Measurements from ENCODE around the gene OTUD6A.

Gene OTUD6A, protein sequence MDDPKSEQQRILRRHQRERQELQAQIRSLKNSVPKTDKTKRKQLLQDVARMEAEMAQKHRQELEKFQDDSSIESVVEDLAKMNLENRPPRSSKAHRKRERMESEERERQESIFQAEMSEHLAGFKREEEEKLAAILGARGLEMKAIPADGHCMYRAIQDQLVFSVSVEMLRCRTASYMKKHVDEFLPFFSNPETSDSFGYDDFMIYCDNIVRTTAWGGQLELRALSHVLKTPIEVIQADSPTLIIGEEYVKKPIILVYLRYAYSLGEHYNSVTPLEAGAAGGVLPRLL

DNA sequence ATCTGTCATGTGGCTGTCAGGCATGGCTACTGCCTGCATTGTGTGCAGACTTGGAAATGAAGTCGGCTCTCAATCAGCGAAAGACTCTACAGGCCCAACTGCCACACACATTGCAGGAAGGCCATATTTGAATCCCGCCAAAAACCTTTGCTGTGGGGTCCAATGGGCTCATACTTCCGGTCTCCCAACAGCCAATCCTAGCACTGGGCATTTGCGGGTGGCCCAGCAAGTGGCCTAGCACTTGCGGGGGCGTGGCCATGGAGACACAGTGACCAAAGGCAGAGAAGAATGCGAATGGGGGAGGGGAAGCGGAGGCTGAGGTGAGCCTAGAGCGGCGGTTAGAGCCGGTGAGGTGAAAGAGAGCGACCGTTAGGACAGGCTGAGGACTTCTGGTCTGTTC lies at the start of gene OTUD6A:
Gene OTUD6A, plus strand, starts transcription at position 382 of the 400 bp plus-strand sequence. CDS start 68 bp downstream, outside the sequence.
- DNase-seq (ENCODE audit: low read depth): no peak

DNA sequence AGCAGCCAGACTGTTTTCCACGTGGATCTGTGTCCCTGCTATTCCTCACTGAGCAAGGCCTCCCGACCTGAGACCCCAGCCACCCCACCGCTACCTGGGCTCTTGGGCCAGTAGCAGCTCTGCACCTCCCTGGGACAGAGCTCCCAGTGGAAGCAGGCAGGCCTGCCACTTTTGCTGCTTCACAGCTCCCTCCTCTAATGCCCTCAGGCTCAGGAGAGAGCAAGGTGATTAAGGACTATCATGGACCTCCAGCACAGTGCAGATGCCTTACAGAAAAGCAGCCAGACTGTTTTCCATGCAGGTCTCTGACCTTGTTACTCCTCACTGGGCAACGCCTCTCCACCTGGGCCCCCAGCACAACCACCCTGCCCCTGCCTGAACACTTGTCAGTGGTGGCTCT lies 49.5 kb upstream of the OTUD6A start:
- DNase-seq (ENCODE audit: low read depth): no peak

DNA sequence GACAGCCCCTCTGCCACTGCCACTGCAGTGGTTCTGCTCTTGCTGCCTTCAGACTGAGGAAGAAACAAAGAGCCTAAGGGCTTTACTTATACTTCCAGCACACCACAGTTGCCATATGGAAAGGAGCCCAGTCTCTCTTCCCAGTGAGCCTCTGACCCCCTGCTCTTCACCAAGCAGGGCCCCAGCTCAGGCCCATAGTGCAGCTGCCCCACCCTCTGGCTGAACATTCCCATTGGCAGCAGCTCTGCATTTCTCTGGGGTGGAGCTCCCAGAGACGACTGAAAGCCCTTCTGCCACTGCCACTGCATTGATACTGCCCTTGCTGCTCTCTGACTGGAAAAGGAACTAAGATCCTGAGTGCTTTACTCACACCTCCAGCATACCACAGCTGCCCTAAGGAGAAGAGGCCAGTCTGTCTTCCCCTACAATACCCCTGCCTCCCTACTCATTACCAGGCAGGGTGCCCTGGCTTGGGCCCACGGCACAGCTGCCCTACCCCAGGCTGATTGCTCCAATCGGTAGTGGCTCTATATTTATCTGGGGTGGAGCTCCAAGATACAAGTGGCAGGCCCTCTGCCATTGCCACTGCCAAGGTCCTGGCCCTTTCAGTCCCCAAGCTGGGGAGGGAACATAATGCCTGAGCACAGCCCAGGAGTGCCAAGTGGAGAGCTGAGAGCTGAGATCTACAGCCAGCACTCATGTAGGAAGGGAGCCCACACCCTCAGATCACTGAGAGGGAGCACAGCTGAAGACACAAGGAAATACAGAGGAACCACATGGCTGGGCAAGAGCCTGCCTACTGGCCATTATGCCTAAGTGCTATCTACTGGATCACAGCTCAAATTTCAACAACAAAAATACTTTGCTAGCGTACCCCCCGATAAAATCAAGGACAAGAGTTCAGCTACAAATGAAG lies 48.5 kb upstream of the OTUD6A start:
- no peak for DNase-seq (ENCODE audit: low read depth)

DNA sequence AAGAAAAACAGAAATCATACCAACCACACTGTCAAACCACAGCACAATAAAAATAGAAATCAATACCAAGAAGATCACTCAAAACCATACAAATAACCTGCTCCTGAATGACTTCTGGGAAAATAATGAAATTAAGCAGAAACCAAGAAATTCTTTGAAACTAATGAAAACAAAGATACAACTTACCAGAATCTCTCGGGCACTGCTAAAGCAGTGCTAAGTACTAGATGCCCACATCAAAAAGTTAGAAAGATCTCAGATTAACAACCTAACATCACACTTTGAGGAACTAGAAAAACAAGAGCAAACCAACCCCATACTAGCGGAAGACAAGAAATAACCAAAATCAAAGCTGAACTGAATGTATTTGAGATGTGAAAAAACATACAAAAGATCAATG lies 45.7 kb upstream of the OTUD6A start:
- DNase-seq (ENCODE audit: low read depth): no peak

DNA sequence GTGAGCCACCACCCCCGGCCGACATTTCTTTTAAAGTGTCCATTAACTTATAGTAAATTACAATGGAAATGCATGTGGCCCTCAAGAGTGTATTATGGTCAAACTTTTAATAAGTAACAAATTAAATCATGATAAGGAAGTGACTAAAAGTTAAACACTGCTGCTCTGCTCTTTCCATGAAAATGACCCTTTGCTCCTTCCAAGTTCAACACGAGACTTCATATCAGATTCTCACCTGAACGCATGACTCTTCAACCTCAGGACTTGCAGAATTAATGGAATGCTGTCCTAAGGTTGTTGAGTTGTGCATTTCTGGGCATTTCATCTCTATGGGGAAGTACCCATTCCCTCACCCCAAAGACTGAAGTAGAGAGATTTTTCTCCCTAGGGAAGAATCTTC lies 39.6 kb upstream of the OTUD6A start:
- DNase-seq (ENCODE audit: low read depth): no peak

DNA sequence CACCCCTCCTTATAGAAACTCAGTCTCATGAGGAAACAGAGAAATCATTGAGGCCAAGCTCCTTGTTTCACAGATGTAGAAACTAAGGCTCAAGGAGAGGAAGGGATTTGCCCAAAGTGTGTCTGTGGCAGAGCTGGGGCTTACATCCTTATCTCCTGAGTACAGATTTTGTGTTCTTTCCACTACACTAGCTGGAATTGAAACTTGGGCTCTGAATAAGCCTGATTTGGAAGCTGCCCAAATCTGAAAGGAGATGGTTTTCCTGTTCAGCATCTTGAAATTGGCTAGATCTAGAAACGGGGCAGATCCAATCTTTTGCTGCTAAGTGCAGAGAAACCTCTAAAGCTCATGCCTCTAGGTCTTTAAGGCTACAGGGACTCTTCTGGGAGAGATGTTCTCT lies 36.8 kb upstream of the OTUD6A start:
- DNase-seq (ENCODE audit: low read depth): no peak

DNA sequence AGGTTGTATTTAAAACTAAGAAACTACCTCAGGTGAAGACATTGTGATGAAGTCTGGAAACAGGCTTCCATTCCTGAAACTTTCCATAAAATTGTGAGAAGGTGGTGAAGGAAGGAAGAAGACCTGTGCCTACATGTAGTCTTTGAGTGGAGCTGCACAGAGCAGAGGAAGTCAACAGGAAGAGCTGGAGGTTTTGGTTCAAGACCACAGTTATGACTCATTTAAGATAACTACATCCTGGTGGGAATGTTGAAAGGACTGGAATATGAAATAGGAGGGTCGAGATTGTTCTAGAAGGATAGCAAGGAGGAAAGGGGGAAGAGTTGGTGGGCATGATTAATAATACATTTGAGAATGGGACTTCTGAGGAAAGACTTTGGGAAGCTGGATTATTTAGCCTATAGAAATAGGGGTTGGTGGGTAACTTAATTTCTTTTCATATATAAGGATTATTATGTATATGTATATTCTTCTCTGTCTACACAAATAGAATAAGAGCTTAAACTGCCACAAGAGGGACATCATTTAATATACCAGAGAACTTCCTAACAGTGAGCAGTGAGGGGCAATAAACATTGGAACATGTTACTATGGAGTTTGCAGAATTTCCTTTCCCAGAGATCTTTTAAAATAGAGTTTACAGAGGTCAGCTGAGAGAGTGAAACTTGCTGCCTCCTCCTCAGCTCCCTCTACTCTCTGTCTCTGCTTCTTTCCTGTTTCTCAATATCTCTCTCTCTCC lies 36.0 kb upstream of the OTUD6A start:
- no peak for DNase-seq (ENCODE audit: low read depth)

DNA sequence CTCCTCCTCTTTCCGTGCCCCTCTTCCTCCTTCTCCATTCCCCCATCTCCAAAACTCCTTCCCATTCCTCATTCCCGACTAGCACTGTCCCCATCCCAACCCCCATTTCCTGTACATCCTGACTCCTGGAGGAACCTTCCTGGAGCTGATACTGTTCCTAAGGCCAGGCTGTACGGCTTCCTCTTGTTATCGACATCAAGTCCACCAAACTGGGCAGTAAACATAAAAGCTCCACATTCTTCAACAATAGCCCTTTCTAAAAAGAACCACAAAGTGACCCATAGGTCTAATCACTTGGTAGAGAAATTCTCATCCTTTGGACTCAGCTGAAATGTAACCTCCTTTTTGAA lies 35.4 kb upstream of the OTUD6A start:
- no peak for DNase-seq (ENCODE audit: low read depth)

DNA sequence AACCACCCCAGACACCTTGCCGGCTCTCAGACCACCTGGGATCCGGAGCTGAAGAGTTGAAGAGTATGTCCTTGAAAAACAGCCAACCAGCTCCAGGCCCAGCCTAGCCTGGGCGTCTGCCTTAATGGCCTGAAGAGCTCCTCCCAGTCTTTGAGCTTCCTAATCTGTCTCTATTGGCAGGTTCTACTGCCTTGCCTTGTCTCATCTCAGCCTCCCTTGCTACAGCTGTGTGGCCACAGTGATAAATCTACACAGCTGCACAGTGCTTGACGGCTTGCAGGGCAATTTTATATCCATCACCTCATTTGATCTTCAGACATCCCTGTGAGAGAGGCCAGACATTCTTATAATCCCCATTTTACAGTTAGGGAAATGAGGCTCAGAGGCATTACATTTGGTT lies 32.4 kb upstream of the OTUD6A start:
- DNase-seq (ENCODE audit: low read depth): no peak

DNA sequence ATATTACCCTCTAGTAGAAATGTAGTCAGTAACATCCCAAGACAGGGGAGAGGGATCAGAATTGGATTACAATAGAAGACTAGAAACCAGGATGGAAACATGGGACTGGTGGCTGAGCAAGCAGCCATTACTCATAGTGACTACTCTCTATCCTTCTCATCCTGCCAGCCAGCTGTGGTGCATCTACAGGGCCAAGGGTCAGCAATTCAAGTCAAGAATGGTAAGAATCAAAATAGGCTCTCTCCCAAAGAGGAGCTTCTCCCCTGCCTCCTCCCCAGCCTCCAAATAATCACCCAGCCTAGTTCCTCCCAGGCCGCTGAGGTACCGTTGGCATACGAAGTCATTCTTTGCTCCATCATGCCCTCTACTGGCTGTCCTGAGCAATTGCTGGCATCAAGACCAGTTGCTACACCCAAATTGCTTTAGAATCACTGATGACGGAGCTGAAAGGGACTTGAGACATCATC lies 31.9 kb upstream of the OTUD6A start:
- no peak for DNase-seq (ENCODE audit: low read depth)

DNA sequence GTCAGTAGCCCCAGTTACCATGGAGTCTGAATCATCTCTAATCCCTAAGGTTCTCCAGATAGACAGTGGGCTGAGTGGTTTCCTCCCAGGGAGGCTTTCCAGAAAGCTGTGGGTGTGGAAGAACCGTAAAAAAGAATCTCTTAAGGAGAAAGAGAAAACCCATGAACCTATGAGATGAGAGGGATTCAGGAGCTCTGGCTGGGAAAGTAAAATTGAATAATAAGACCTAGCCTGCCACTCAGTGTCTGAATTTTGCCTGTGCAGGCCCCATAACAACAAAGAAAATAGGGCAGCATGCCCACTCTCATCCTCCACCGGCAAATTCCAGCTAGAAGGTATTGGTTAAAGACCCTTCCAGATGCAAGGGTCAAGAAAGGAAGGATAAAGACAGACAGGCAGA lies 29.5 kb upstream of the OTUD6A start:
- no peak for DNase-seq (ENCODE audit: low read depth)

DNA sequence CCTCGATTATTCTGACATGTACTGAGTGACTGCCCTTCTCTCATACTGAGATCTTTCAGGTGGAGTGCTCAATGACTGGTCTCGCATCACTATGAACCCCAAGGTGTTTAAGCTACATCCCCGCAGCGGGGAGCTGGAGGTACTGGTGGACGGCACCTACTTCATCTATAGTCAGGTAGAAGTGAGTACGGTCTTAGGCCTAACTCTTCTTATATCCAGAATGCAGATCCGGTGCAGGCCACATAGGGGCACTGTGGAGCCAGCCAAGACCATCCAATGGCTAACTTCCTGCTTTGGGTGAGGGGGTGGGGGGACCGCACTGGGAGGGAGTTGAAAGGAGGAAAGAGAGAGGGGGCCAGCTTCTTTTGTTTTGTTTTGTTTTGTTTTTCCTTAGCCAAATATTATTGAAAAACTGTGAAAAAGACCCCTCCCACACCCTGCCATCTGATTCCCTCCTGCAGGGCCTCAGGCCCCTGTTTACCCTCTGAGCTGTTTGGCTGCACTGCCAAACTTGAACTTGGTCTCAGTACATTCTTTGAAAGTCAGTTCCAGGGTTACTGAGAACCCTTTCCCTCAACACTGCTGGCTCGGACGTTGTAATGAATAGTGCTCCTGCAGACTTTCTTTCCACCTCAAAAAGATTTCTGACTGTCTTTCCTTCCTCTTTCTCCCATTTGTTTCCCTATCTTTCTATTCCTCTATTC lies 28.8 kb upstream of the OTUD6A start:
- no peak for DNase-seq (ENCODE audit: low read depth)

DNA sequence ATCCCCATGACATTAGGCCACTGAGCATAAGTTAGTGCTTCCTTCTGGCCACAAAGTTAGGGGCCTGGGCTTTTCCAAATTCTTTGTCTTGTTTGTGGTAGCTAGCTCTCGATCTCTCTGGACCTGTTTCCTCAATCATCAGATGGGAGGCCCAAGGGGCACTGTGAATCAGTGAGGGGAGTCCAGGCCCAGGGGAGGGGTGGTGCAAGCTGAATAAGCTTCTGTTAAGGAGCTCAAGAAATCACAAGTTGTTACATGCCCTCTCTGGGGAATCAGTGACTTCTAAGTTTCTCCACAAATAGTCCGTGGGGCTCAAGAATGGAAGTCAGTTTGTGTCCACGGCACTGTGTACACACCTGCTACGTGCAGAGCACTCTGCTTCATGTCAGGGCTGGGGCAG lies 27.6 kb upstream of the OTUD6A start:
- DNase-seq (ENCODE audit: low read depth): no peak

DNA sequence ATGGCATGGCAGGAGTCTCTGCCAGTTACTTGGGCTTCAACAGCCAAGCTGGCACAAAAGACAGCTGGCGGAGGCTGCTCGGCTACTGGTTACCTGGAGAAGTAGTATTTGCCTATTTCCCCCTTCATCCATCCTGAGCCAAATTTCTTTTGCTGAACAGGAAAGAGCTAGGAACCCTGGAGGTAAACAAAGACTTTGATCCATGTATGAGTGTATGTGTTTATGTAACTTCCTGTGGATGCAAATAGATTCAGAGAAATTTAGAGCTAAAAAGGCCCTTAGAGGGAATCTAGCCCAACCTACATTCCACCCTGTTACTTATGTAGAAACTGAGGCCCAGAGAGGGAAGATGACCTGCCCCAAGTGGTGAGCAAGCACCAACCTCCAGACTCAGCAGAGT lies 23.7 kb upstream of the OTUD6A start:
- DNase-seq (ENCODE audit: low read depth): no peak

DNA sequence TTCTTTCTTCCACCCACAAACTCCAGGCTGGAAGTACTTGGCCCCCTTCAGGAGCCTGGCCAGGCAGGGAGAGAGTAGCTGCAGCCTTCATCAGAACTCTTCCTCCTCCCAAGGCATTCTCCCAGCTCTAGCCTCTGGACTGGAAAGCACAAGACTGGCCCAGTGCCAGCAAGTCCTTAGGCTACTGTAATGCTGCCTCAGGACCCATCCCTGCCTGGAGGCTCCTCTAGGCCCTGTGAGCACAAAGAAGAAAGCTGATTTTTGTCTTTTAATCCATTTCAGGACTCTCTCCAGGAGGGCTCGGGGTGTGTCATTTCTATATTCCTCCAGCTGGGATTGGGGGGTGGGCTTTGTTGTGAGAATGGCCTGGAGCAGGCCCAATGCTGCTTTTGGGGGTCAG lies 23.3 kb upstream of the OTUD6A start:
- no peak for DNase-seq (ENCODE audit: low read depth)

DNA sequence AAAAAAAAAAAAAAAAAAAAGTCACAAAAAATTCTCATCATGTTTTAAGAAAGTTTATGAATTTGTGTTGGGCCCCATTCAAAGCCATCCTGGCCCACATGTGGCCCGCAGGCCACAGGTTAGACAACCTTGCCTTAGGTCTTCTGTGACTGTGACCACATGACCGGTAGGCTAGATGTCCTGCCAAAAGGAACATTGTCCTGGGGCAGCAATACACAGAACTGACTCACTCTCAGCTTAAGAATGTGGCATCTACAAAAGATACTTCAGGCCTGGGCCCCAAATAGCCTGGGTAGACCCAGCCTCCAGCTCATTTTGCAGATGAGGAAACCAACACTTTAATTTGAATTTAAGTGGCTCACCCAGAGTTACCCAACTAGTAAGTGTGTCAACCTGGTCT lies 22.5 kb upstream of the OTUD6A start:
- no peak for DNase-seq (ENCODE audit: low read depth)

DNA sequence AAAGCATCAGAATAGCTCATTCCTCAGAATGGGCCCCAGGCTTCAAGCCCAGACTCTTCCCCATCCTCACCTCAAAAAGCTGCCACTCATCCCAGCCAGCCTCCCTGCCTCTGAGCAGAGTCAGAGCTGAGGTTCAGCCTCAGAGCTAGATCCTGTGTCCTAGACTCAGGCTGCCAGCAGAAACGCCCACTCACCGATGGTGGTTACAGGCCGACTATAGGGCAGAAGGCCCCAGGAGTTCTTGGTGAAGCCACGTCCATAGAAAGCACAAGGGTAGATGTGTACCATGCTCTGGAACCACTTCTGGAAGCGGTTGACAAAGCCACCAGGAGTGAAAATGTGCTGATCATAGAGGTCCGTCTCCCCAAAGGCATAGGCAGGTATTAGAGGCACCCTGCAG lies 20.3 kb upstream of the OTUD6A start:
- no peak for DNase-seq (ENCODE audit: low read depth)

DNA sequence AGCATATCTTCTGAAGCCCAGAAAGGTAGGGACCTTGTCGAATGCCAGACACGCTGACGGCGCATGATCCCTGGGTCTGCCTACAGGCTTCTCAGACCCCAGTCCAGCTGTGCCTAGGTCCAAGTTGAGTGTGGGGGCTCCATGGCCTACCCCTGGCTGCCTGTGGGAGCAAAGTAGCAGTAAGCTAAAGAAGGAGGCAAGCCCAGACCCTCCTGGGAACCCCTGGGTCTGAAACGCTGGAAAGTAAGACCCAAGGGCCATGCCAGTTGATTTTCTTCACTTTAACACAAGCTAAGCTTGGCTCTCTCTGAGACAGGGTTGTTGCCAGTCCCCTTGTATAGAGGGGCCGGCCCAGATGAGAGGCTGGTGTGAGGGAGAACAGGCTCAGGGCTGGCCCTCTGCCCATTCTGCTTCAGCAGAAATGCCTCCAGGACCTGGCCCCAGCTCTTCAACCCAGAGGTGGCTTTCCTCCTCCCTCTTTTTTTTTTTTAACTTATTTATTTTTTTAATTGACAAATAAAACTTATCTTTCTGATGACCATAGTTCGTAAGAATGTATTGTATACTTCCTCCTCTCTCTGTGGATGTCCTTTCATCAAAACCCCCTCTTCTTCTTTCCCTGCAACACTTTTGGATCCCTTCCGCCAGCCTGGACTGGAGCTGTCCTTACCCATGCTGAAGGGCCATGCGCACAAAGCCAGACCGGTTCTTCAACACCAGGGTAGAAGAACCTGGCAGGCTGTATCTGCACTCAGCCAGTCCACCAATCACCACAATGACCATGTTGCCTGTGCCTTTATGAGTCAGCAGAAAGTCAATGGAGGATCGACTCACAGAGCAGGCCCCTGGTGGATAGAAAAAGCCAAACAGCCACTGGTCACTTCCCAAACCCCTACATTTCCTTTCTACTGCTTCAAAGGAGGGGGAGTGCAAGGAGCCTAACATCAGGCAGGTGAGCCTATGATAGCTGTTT lies 19.6 kb upstream of the OTUD6A start:
- DNase-seq (ENCODE audit: low read depth): no peak

DNA sequence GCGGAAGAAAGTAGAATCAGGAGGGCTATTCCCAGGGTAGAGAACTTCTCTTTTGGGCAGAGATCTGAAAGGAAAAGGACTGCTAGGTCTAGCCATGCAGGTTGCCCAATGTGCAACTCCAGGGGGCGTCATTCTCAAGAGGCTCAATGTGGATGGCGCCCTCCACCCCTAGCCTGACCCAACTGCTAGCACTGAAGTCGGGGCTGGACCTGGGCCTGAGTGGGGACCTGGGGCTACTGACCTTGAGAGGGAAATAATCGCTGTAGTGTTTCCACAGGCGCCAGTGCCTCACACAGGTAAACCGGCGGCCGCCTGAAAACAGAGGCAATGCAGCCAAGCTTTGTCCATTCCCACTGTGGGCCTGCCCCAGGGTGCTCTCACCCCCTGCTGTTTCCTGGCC lies 18.6 kb upstream of the OTUD6A start:
- no peak for DNase-seq (ENCODE audit: low read depth)

DNA sequence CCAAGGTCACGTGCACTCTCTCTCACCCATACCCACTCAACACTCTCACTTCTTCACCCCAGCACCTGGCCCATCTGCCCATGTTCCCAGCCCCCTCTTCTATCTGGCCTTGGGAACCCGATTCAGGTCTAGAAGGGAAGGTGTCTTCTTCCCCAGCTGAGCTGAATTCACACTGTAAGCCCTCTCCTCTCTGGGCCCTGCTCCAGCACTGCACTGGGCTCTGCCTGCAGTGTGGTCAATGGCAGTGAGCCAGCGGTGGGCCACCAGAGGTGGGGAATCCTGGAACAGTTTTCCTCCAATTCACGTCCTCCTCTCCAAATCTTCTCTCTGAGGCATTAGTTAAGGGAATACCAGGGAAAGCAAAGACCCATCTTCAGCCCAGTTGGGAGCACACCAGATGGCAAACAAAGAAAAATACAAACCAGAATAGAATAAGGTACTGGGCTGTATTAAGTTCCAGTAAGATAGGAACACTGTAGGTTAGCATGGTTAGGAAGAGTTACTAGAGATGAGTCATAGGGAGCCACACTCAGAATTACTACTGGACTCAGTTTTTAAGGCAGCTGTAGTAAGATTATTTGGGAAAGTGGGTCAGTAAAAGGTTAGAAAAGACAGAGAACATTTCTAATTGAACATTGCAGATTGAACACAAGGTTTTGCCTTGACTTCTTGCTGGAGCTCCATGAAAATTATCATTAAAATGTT lies 17.6 kb upstream of the OTUD6A start:
- DNase-seq (ENCODE audit: low read depth): no peak
